ENCODE results near the gene MAGI1.

Gene MAGI1

DNA sequence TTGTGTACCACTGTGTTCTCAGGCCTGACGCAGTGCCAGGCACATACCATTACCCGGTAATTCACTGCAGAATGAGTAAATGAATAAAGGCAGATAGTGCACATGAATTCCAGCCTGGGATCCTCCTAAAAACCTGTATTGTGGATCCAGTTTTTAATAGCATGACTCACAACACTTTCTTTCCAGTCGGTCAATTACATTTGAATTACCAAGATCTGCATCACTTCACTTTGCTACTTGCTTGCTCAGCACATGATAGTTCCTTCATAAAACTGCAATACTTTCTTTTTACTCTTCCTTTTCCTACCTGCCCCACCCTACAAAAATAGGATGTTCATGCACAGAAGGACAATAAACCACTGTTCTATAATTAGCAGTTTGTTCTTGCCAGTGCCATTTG is 553.8 kb downstream of the MAGI1 start:
- Histone ChIP-seq H2AFZ (ENCODE audit: low read depth, low read length, severe bottlenecking) (no peak overlapping the region), H3K9ac (ENCODE audit: low read length) (no peak overlapping the region), H3K9me2 (replicated peaks; ENCODE audit: insufficient read depth, low read length) (no peaks in the 10 kb centered on the region), H3F3A (ENCODE audit: insufficient read depth) (no peaks in the 10 kb centered on the region), H3K9me3 (ENCODE audit: insufficient read depth, low read length) (no peaks in the 10 kb centered on the region), H3K4me2 (ENCODE audit: low read depth, low read length, poor library complexity, severe bottlenecking) (no peak overlapping the region), H3K36me3 (ENCODE audit: low read length) (no peaks in the 10 kb centered on the region), H3K27me3 (ENCODE audit: low read length) (no peaks in the 10 kb centered on the region), H3K79me2 (ENCODE audit: insufficient read depth, low read length) (no peaks in the 10 kb centered on the region), H4K20me1 (ENCODE audit: low read depth, low read length) (no peaks in the 10 kb centered on the region), H3K4me3 (ENCODE audit: insufficient read depth, low read length, poor library complexity, severe bottlenecking) (no peak overlapping the region), H3K27ac (ENCODE audit: low read depth, low read length) (no peak overlapping the region)
- no peak for TF ChIP-seq EZH2phosphoT487 (conservative IDR thresholded peaks at IDR 0.05; ENCODE audit: low read length)
- TF ChIP-seq, protein P1, sequence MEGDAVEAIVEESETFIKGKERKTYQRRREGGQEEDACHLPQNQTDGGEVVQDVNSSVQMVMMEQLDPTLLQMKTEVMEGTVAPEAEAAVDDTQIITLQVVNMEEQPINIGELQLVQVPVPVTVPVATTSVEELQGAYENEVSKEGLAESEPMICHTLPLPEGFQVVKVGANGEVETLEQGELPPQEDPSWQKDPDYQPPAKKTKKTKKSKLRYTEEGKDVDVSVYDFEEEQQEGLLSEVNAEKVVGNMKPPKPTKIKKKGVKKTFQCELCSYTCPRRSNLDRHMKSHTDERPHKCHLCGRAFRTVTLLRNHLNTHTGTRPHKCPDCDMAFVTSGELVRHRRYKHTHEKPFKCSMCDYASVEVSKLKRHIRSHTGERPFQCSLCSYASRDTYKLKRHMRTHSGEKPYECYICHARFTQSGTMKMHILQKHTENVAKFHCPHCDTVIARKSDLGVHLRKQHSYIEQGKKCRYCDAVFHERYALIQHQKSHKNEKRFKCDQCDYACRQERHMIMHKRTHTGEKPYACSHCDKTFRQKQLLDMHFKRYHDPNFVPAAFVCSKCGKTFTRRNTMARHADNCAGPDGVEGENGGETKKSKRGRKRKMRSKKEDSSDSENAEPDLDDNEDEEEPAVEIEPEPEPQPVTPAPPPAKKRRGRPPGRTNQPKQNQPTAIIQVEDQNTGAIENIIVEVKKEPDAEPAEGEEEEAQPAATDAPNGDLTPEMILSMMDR (IDR thresholded peaks at IDR 0.05; ENCODE audit: insufficient read depth, low read length, poor library complexity, severe bottlenecking), result no peak

DNA sequence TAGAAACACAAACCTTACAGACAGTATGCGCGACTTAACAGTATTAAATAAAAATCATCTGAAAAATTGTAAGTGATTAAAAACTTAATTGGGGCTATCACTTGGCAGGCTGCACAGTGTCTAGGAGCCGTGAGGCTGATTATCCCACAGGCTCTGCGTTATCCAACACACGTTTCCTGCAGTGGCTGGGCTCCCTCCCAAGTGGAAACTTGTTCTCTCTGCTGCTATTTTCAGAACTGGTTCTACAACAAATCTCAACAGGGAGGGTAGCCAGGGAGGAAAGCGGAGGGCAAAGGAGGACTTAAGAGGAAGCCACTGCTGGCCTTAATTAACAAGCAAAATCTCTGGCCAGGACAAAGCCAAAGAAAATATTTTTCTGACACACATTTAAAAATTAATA is 555.2 kb downstream of the MAGI1 start:
- H3K79me2 ChIP-seq (ENCODE audit: insufficient read depth, low read length), result no peaks in the 10 kb centered on the region
- no peaks in the 10 kb centered on the region for H3F3A ChIP-seq (ENCODE audit: insufficient read depth)
- H3K27ac ChIP-seq (ENCODE audit: low read depth, low read length), result no peak overlapping the region

DNA sequence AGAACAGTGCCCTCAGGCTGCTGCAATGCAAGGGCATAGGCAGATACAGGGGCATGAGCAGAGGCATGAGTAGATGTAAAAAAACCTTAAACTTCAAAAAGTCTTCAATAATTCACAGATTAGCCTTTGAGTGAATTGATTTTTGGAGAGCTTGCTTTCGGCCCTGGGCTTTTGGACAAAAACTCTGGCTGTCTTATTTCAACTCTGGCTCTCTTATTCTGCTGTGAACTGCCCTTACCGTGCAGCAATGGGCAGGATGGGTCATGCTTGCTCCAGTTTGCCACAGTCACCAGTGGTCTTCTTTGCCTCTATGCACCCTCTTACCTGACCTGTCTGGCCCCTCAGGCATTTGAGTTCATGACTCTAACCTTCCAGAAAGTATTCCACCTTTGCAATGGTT is 555.7 kb downstream of the MAGI1 start:
- H3K9me3 ChIP-seq (ENCODE audit: insufficient read depth, low read length), result no peaks in the 10 kb centered on the region
- no peak overlapping the region for H3K4me2 ChIP-seq (ENCODE audit: low read depth, low read length, poor library complexity, severe bottlenecking)
- no peak overlapping the region for H3K9ac ChIP-seq (ENCODE audit: low read length)
- no peak overlapping the region for H3K4me3 ChIP-seq (ENCODE audit: insufficient read depth, low read length, poor library complexity, severe bottlenecking)
- no peak overlapping the region for H3K27ac ChIP-seq (ENCODE audit: low read depth, low read length)
- H4K20me1 ChIP-seq (ENCODE audit: low read depth, low read length), result no peaks in the 10 kb centered on the region
- H3K36me3 ChIP-seq (ENCODE audit: low read length), result no peaks in the 10 kb centered on the region
- TF ChIP-seq, protein P1 (IDR thresholded peaks at IDR 0.05; ENCODE audit: insufficient read depth, low read length, poor library complexity, severe bottlenecking), result no peak
- TF ChIP-seq EZH2phosphoT487 (conservative IDR thresholded peaks at IDR 0.05; ENCODE audit: low read length), result no peak
- no peaks in the 10 kb centered on the region for H3K9me2 ChIP-seq (replicated peaks; ENCODE audit: insufficient read depth, low read length)
- H2AFZ ChIP-seq (ENCODE audit: low read depth, low read length, severe bottlenecking), result no peak overlapping the region
- no peaks in the 10 kb centered on the region for H3K79me2 ChIP-seq (ENCODE audit: insufficient read depth, low read length)
- H3K27me3 ChIP-seq (ENCODE audit: low read length), result no peaks in the 10 kb centered on the region
- H3F3A ChIP-seq (ENCODE audit: insufficient read depth), result no peaks in the 10 kb centered on the region

More for the DNA sequence above, 555.2 kb downstream of the MAGI1 start:
- no peak overlapping the region for H2AFZ ChIP-seq (ENCODE audit: low read depth, low read length, severe bottlenecking)
- no peak overlapping the region for H3K4me3 ChIP-seq (ENCODE audit: insufficient read depth, low read length, poor library complexity, severe bottlenecking)
- no peaks in the 10 kb centered on the region for H3K9me3 ChIP-seq (ENCODE audit: insufficient read depth, low read length)
- H3K36me3 ChIP-seq (ENCODE audit: low read length), result no peaks in the 10 kb centered on the region
- no peaks in the 10 kb centered on the region for H3K9me2 ChIP-seq (replicated peaks; ENCODE audit: insufficient read depth, low read length)
- no peak overlapping the region for H3K4me2 ChIP-seq (ENCODE audit: low read depth, low read length, poor library complexity, severe bottlenecking)
- H3K9ac ChIP-seq (ENCODE audit: low read length), result no peak overlapping the region
- no peaks in the 10 kb centered on the region for H4K20me1 ChIP-seq (ENCODE audit: low read depth, low read length)
- no peaks in the 10 kb centered on the region for H3K27me3 ChIP-seq (ENCODE audit: low read length)
- TF ChIP-seq, protein P1 (IDR thresholded peaks at IDR 0.05; ENCODE audit: insufficient read depth, low read length, poor library complexity, severe bottlenecking), result no peak
- no peak for TF ChIP-seq EZH2phosphoT487 (conservative IDR thresholded peaks at IDR 0.05; ENCODE audit: low read length)
